ENCODE data around the gene P2RX3. TPM values are rescaled to one million over a fixed set of nuclear protein-coding genes. Genes with fewer than 3 reads are reported as not detected.

P2RX3 gene
- total and polyA plus RNA-seq, 2 donors: 0.02 to 0.76 TPM

Other genes starting within 250 kb of the P2RX3 start
- 2.0 TPM for gene LRRC55, start 156.4 kb upstream of the P2RX3 start, total RNA-seq
- gene LRRC55, start 156.4 kb upstream of the P2RX3 start, polyA plus RNA-seq: 0.25 TPM
- 8.7 TPM for gene APLNR, start 101.1 kb upstream of the P2RX3 start, total RNA-seq
- 1.2 TPM for gene APLNR, start 101.1 kb upstream of the P2RX3 start, polyA plus RNA-seq
- 22.8 TPM for gene TNKS1BP1, start 13.4 kb upstream of the P2RX3 start, total RNA-seq
- gene TNKS1BP1, start 13.4 kb upstream of the P2RX3 start, polyA plus RNA-seq: 237 TPM
- gene SSRP1, start 2.5 kb upstream of the P2RX3 start, total RNA-seq: 110 TPM
- gene SSRP1, start 2.5 kb upstream of the P2RX3 start, polyA plus RNA-seq: 48.8 TPM
- gene PRG3, start 42.8 kb downstream of the P2RX3 start, total RNA-seq: 83.9 TPM
- 2.5 TPM for gene PRG3, start 42.8 kb downstream of the P2RX3 start, polyA plus RNA-seq
- 212 TPM for gene PRG2, start 52.3 kb downstream of the P2RX3 start, total RNA-seq
- gene PRG2, start 52.3 kb downstream of the P2RX3 start, polyA plus RNA-seq: 14.6 TPM
- 17.8 TPM for gene SLC43A3, start 88.8 kb downstream of the P2RX3 start, total RNA-seq
- gene SLC43A3, start 88.8 kb downstream of the P2RX3 start, polyA plus RNA-seq: 28.7 TPM
- 0.42 TPM for gene RTN4RL2, start 122.2 kb downstream of the P2RX3 start, total RNA-seq
- gene RTN4RL2, start 122.2 kb downstream of the P2RX3 start, polyA plus RNA-seq: 1.4 TPM
- 2.3 TPM for gene SLC43A1, start 177.3 kb downstream of the P2RX3 start, total RNA-seq
- gene SLC43A1, start 177.3 kb downstream of the P2RX3 start, polyA plus RNA-seq: 5.1 TPM
- 46.3 TPM for gene TIMM10, start 192.4 kb downstream of the P2RX3 start, total RNA-seq
- 49.3 TPM for gene TIMM10, start 192.4 kb downstream of the P2RX3 start, polyA plus RNA-seq
- gene SMTNL1, start 199.2 kb downstream of the P2RX3 start, total RNA-seq: 0.05 TPM
- 0.05 TPM for gene SMTNL1, start 199.2 kb downstream of the P2RX3 start, polyA plus RNA-seq
- gene UBE2L6, start 229.3 kb downstream of the P2RX3 start, total RNA-seq: 119 TPM
- gene UBE2L6, start 229.3 kb downstream of the P2RX3 start, polyA plus RNA-seq: 98.7 TPM